ENCODE measurements around the gene THRAP3. TPM values are rescaled to one million over a fixed set of nuclear protein-coding genes. Genes with fewer than 3 reads are reported as not detected.

Gene THRAP3
- total and polyA plus RNA-seq, 12 donors, result 22.8 to 109 (median 98.9) TPM

- Histone ChIP-seq H3K9me3 (no peaks in the 10 kb centered on the region), H3K27me3 (no peaks in the 10 kb centered on the region), H3K4me1 (peaks cover 17 to 50% (median 39%) of the 10 kb centered on the region in 9 donors), H3K27ac (peak overlapping the region in 2 of 10 donors; percentile 36 to 84), H3K4me3 (no peak overlapping the region), H3K36me3 (peaks cover 0 to 87% (median 42%) of the 10 kb centered on the region in 9 donors)
- WGBS, 2 donors, result 66 to 67% methylated on average over 13 of the region's 13 CpGs
- DNase-seq (no peak), ATAC-seq (no peak)
- intact Hi-C loops (cut with DNase I), result no loop called here
- no peak for TF ChIP-seq CTCF (IDR thresholded peaks at IDR 0.05)
Measured at GRCh38 chr1:36352125-36352909, 128.1 kb downstream of the THRAP3 start.

GRCh38 chr1:36352910-36353878 lies 129.0 kb downstream of the THRAP3 start:
- no peaks in the 10 kb centered on the region for H3K27me3 ChIP-seq
- ATAC-seq, result no peak
- peaks cover 17 to 50% (median 39%) of the 10 kb centered on the region in 9 donors for H3K4me1 ChIP-seq
- TF ChIP-seq CTCF (IDR thresholded peaks at IDR 0.05), result no peak
- no peak for DNase-seq
- peaks cover 0 to 87% (median 40%) of the 10 kb centered on the region in 9 donors for H3K36me3 ChIP-seq
- H3K9me3 ChIP-seq, result no peaks in the 10 kb centered on the region
- WGBS, 2 donors, result 87% methylated on average over 15 of the region's 15 CpGs
- intact Hi-C loops (cut with DNase I), result no loop called here
- H3K4me3 ChIP-seq, result no peak overlapping the region
- no peak overlapping the region for H3K27ac ChIP-seq

- intact Hi-C loops (cut with DNase I), result no loop called here
- Histone ChIP-seq H3K4me3 (no peak overlapping the region), H3K27me3 (no peaks in the 10 kb centered on the region), H3K4me1 (peaks cover 13 to 46% (median 38%) of the 10 kb centered on the region in 9 donors), H3K36me3 (peaks cover 0 to 90% (median 43%) of the 10 kb centered on the region in 9 donors), H3K9me3 (no peaks in the 10 kb centered on the region), H3K27ac (no peak overlapping the region)
- 94 to 97% methylated on average over 11 of the region's 11 CpGs for WGBS, 2 donors
- no peak for ATAC-seq
- no peak for DNase-seq
- no peak for TF ChIP-seq CTCF (IDR thresholded peaks at IDR 0.05)
Measured at GRCh38 chr1:36354486-36354885, 130.2 kb downstream of the THRAP3 start.

Other genes with a start within 250 kb of the THRAP3 start
- gene TEKT2, start 140.3 kb upstream of the THRAP3 start, total RNA-seq, result not detected
- under 1 TPM in 1 of 2 donors, not detected in 1; 0.06 TPM for gene TEKT2, start 140.3 kb upstream of the THRAP3 start, polyA plus RNA-seq
- 10 to 100 TPM; 11.0 to 24.3 (median 15.6) TPM for gene ADPRS, start 135.6 kb upstream of the THRAP3 start, total RNA-seq
- gene ADPRS, start 135.6 kb upstream of the THRAP3 start, polyA plus RNA-seq, result 10 to 100 TPM; 18.9 to 23.0 TPM
- 1 to 10 TPM in 3 of 10 donors, under 1 TPM in 7; 0.53 to 2.0 (median 0.73) TPM for gene COL8A2, start 99.2 kb upstream of the THRAP3 start, total RNA-seq
- under 1 TPM; 0.58 to 0.80 TPM for gene COL8A2, start 99.2 kb upstream of the THRAP3 start, polyA plus RNA-seq
- gene TRAPPC3, start 75.0 kb upstream of the THRAP3 start, total RNA-seq, result 10 to 100 TPM; 41.6 to 62.6 (median 48.4) TPM
- 10 to 100 TPM; 33.6 to 73.8 TPM for gene TRAPPC3, start 75.0 kb upstream of the THRAP3 start, polyA plus RNA-seq
- 100 to 1,000 TPM; 277 to 364 (median 325) TPM for gene MAP7D1, start 68.3 kb upstream of the THRAP3 start, total RNA-seq
- 100 to 1,000 TPM; 176 to 225 TPM for gene MAP7D1, start 68.3 kb upstream of the THRAP3 start, polyA plus RNA-seq
- 1 to 10 TPM; 1.1 to 3.3 (median 1.7) TPM for gene SH3D21, start 81.9 kb downstream of the THRAP3 start, total RNA-seq
- 1 to 10 TPM in 1 of 2 donors, under 1 TPM in 1; 0.58 to 4.8 TPM for gene SH3D21, start 81.9 kb downstream of the THRAP3 start, polyA plus RNA-seq
- gene EVA1B, start 99.2 kb downstream of the THRAP3 start, total RNA-seq, result 10 to 100 TPM in 3 of 10 donors, 1 to 10 TPM in 7; 4.6 to 16.0 (median 6.8) TPM
- gene EVA1B, start 99.2 kb downstream of the THRAP3 start, polyA plus RNA-seq, result 10 to 100 TPM; 25.2 to 38.9 TPM
- 10 to 100 TPM; 45.2 to 81.6 (median 60.8) TPM for gene STK40, start 161.5 kb downstream of the THRAP3 start, total RNA-seq
- 10 to 100 TPM; 15.5 to 29.3 TPM for gene STK40, start 161.5 kb downstream of the THRAP3 start, polyA plus RNA-seq
- gene LSM10, start 173.5 kb downstream of the THRAP3 start, total RNA-seq, result 10 to 100 TPM; 35.2 to 69.6 (median 44.7) TPM
- 10 to 100 TPM; 78.4 to 82.6 TPM for gene LSM10, start 173.5 kb downstream of the THRAP3 start, polyA plus RNA-seq
- gene OSCP1, start 226.0 kb downstream of the THRAP3 start, total RNA-seq, result 1 to 10 TPM; 5.3 to 9.6 (median 7.7) TPM
- 1 to 10 TPM; 2.1 to 9.2 TPM for gene OSCP1, start 226.0 kb downstream of the THRAP3 start, polyA plus RNA-seq
- 100 to 1,000 TPM in 6 of 10 donors, 10 to 100 TPM in 4; 86.1 to 118 (median 104) TPM for gene MRPS15, start 239.9 kb downstream of the THRAP3 start, total RNA-seq
- gene MRPS15, start 239.9 kb downstream of the THRAP3 start, polyA plus RNA-seq, result 100 to 1,000 TPM; 162 to 505 TPM